ENCODE measurements around the gene SLC8A3. TPM values are rescaled to one million over a fixed set of nuclear protein-coding genes. Genes with fewer than 3 reads are reported as not detected.

The SLC8A3 gene
- polyA plus RNA-seq, 3 donors: 0.06 to 0.15 TPM; not detected in 1

DNA sequence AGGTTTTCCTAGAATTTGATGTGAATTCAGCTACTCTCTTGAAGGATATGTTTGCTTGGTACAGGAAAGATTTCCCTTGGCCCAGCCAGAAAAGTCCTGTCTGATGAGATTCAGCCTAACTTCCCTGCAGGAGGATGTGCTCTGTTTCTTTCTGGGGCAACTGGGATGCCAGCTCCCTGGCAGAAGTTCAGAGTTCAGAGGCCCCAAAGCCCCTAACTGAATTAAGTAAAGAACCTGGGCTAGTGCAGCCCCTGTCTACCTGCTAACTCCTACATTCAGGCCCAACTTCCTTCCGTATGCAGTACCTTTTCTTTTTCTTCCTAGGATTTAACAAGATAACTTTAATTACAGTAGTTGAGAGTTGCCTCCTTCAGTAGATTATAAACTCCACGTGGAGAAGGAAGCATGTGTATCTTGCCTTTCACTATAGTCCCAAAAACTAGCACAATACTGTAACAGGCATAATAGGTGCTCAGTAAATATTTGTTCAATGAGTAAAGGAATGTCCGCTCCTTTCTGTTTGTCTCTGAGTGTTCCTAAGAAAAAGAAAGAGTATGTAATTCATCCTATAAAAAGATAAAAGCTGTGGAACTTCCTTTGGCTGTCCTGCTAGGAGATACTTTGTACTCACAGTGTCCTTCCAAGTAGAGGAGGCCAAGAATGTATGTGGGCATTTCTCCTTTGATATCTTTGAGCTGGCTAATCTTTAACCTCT, 141.0 kb downstream of the SLC8A3 start:
- 33 to 77% (median 62%) methylated on average over 3 of the region's 3 CpGs for whole genome bisulfite sequencing, 3 donors
- no peak overlapping the region for H3K27ac ChIP-seq (ENCODE audit: low read depth, low read length)

DNA sequence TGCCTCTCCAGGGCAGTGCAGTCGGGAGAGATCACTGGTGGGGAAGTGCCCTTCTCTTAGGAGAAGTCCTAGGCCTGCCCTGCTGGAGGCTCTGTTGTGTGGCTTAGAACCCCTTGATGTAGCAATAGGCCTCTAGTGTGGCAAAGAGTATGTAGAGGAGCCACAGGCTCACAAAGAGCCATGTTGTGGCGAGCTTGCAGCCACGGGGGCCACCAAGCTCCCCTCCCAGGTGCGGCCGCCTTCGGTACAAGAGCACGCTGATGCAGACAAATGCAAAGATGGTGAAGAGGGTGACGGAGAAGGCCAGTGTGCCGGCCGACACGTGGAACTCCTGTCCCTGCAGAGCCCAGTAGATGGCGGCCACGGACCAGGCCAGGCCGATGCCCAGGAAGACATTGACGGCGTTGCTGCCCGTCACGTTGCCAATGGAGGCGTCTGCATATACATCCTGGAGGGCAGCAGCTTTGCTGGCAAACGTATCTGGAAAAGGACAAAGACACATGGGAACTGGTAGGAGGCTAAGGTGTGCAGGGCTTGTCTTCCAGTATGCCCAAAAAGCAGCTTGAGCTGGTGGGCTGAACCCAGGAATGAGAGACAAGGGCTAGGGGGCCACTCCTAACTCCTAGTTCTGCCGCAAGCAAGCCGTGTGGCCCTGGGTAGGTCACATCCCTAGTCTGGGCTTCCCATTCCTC, 142.8 kb downstream of the SLC8A3 start:
- no peak overlapping the region for H3K27ac ChIP-seq (ENCODE audit: low read depth, low read length)
- WGBS, 3 donors: 15 to 49% (median 46%) methylated on average over 22 of the region's 22 CpGs

DNA sequence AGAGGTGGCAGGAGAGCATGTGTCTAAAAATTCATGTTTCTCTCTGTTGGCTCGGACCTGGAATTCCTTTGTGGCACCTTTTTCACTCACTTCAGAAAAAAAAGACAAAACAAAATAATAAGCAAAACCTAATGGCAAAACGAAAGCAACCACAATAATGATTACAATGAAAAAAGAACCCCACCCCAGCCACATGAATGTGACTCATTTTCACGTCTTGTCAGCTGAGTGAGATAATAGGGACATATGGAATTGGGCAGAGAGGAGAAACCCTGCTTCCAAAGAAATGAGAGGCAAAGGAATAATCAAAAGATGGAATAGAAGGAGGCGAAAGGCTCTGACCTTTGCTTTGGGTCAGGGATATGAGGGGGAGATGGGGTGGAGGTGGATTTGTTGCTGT, 143.4 kb downstream of the SLC8A3 start:
- WGBS, 3 donors: 70 to 82% (median 81%) methylated on average over 4 of the region's 4 CpGs
- no peak overlapping the region for H3K27ac ChIP-seq (ENCODE audit: low read depth, low read length)

DNA sequence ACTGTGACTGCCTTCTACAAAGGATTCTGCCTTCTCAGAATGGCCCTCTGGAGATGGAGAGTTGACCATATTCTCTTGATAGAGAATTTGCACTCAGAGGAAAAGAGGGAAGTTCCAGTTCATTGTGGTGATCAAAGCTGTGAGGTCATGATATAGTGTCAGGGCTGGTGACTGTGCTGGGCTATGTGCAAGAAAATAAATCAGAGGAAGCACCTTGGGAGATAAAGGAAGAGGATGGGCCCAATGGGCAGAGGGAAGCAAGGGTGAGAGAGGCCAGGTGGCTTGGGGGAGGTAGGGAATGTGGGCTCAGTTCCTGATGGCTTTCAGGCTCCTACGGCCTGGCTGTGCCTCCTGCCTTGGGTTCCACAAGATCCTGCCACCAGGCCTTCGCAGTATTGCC, 145.8 kb downstream of the SLC8A3 start:
- H3K27ac ChIP-seq (ENCODE audit: low read depth, low read length): no peak overlapping the region
- WGBS, 3 donors: 64 to 86% (median 70%) methylated on average over 2 of the region's 2 CpGs

DNA sequence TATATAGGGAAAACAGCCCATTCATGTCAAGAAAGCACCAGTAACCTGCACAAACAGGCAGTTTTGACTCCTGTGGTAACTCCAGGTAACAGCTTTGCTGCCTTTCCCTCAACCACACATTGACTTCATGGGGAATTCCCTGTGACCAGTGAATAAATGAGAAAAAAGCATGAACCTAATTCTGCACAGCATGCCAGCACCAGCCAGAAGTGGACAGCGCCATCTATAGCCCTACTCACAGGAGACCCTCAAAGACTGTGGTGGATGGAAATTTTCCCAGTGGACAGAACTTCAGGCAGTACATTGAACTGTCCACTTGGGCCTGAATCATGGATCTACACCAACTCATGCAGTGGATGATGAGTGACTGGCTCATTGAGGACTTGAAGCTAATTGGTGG, 152.1 kb downstream of the SLC8A3 start:
- 58 to 79% (median 70%) methylated on average over 1 of the region's 1 CpG for WGBS, 3 donors
- no peak overlapping the region for H3K27ac ChIP-seq (ENCODE audit: low read depth, low read length)

DNA sequence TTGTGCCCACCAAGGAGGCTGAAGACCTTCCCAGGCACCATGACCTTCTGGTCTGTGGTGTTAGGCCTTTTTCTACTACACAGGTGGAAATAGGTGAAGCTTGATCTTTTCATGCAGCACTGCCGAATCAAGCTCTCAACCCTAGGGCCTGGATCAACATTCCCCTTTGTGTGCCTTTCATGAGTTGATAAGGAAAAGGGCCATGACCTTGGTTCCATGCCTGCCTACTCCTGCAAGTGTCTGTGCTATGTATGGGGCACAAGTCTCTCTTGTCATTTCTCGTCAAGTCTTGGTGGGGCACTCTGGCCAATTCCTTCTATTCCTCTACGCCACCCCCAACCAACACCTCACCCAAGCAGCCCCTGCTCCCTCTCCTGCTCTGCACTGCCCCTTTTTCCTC, 154.5 kb downstream of the SLC8A3 start:
- no peak overlapping the region for H3K27ac ChIP-seq (ENCODE audit: low read depth, low read length)
- WGBS, 3 donors: 57 to 86% (median 86%) methylated on average over 3 of the region's 3 CpGs

- H3K27ac ChIP-seq (ENCODE audit: low read depth, low read length): no peak overlapping the region
- WGBS, 3 donors: 82 to 95% (median 85%) methylated on average over 2 of the region's 2 CpGs
Observed at GRCh38 chr14:70033561-70033960, 155.2 kb downstream of the SLC8A3 start.

GRCh38 chr14:70033116-70033515, 155.6 kb downstream of the SLC8A3 start:
- 82 to 91% (median 88%) methylated on average over 8 of the region's 8 CpGs for WGBS, 3 donors
- H3K27ac ChIP-seq (ENCODE audit: low read depth, low read length): no peak overlapping the region

DNA sequence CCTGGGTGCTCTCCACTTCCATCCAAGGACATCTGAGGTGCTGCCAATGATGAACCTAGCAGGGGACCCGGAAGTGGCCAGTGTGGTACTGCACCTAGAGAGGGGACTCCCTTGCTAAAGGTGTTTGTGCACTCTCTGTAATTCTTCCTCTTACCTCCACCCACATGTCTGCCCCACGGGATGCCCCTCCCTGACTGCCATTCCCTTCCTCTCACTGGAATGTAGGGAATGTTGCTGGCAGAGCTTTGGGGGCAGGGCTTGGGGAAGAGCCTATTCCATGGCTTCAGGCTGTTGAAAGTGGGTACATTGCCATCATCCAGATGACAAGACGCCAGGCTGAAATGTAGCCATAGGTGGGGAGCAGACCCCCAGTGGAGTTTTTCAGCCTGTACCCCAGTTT, 156.3 kb downstream of the SLC8A3 start:
- H3K27ac ChIP-seq (ENCODE audit: low read depth, low read length): no peak overlapping the region
- WGBS, 3 donors: 59 to 66% (median 66%) methylated on average over 3 of the region's 3 CpGs

GRCh38 chr14:70032016-70032415, 156.7 kb downstream of the SLC8A3 start:
- no peak overlapping the region for H3K27ac ChIP-seq (ENCODE audit: low read depth, low read length)
- WGBS, 3 donors: 78 to 89% (median 79%) methylated on average over 9 of the region's 9 CpGs

- H3K27ac ChIP-seq (ENCODE audit: low read depth, low read length): no peak overlapping the region
- 59 to 77% (median 77%) methylated on average over 6 of the region's 6 CpGs for WGBS, 3 donors
Observed at GRCh38 chr14:70029296-70030132, 159.2 kb downstream of the SLC8A3 start.

DNA sequence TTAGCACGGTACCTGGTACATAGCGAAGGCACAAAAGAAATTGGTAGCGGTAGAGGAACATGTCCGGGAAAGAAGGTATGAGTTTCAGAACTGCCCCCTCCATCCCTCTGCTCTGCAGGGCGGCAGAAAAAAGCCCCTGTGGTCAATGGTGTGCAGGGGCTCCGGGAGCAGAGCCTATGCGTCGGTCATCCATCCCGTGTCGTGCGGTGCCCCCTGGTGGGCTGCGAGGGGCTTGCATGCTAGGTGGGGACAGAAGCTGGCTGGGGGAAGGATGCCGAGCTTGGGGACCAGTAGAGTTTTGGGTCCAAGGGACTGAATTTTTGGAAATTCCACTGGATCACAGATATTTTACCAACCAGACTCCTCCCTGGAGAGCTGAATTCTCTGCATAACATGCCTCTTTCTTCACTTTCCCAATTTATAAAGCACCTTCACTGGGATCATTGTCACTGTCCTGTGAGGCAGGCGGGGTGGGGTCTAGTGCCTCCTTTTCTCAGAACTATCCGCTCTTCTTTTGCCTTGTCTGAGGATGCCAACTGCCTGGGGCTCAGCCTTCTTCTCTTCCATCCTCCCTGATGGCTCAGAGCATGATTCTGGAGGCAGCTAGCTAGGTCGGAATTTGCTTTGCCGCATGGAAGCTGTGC, 160.8 kb downstream of the SLC8A3 start:
- WGBS, 3 donors: 35 to 36% (median 36%) methylated on average over 17 of the region's 17 CpGs
- H3K27ac ChIP-seq (ENCODE audit: low read depth, low read length): no peak overlapping the region

GRCh38 chr14:70023871-70024270, 164.9 kb downstream of the SLC8A3 start:
- 0 to 29% (median 19%) methylated on average over 1 of the region's 1 CpG for WGBS, 3 donors
- H3K27ac ChIP-seq (ENCODE audit: low read depth, low read length): no peak overlapping the region

DNA sequence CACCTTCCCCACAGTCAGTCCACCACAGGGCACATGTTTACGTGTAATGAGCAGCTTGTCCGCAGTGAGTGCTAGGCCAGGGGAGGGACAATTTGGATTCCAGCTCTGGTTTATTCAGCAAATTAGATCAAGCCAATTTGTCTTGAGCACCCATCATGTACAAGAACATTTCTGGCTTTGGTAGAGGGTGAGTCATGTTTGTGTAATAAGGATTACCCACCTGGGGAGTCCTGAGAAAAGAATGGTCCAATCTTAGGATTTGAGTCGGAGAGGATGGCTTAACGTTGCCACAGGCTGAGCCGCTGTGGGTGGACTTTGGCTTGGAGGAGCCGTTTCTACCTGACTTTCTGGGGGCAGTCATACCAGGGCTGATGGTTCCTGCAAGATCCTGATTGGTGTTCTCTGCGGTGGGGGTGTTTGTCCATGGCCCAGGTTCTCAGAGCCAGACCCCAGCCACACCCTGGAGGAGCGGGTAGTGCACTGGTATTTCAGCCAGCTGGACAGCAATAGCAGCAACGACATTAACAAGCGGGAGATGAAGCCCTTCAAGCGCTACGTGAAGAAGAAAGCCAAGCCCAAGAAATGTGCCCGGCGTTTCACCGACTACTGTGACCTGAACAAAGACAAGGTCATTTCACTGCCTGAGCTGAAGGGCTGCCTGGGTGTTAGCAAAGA, 165.8 kb downstream of the SLC8A3 start:
- no peak overlapping the region for H3K27ac ChIP-seq (ENCODE audit: low read depth, low read length)
- WGBS, 3 donors: 91 to 95% (median 95%) methylated on average over 15 of the region's 15 CpGs

DNA sequence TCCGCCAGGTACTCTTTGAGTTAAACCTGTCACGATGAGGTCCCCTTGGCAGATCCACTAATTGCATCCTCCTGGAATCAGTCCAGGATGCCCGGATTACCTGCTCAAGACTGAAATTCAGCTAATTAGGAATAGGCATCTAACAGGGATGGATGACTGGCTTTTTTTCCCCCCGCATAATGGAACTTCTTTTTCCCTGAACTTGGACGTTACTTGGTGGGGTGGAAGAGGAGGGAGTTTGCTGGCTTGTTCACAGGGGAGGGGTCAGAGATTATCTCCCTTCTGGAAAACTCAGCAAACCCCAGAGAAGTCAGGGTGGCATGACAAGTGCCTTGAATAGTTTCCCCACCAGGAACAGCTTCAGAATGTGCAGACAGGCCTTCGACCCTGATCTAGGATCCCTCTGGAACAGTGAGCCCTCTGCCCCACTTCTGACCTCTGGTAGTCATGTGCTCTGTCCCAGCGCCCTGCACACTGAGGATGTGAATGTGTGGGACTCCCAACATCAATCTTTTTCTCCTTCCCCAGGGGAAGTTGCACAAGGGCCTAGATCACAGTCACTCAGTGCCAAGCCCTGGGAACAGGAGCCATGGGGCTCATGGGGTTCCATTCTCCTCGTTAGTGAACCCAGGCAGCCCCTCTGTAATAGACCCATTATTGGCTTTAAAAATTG, 167.1 kb downstream of the SLC8A3 start:
- WGBS, 3 donors: 65 to 76% (median 70%) methylated on average over 8 of the region's 8 CpGs
- no peak overlapping the region for H3K27ac ChIP-seq (ENCODE audit: low read depth, low read length)

DNA sequence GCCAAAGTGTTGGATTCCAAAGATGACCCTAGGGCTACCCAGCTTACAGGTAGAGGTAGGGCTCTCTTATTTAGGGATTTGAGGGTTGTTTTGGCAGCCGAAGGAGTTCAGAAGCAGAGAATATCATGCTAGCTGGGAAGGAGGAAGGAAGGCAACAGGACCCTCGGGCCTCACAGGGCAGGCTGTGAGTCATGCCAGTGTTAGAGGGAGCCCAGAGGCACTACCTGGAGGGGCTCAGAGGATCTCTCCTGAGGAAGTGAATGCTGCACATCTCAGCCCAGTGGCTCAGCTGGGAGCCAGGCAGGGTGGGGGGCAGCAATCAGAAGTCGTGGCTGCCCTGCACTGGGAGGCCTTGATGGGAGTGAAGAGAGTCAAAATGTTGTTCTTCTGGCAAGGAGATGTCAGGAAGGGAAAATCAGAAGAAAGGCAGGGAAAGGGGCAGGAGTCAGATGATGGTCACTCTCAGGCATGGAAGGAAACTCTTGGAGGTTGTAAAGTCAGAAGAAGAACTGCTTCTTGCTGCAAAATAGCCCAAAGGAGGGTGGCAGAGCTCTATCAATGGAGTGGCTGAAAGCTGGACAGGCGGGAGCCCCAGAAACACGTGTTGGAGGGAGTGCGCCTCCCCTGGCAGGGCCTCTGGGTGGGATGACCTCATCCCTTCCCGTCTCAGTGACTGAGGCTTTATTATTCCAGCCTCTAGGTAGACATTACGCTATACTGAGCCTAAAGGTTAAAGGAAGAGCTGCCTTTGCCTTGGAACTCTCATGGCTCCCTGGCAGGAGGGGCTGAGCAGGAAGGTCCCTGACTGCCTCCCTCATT, 168.2 kb downstream of the SLC8A3 start:
- WGBS, 3 donors: 56 to 80% (median 61%) methylated on average over 8 of the region's 8 CpGs
- no peak overlapping the region for H3K27ac ChIP-seq (ENCODE audit: low read depth, low read length)

- no peak overlapping the region for H3K27ac ChIP-seq (ENCODE audit: low read depth, low read length)
Observed at GRCh38 chr14:70019695-70020094, 169.1 kb downstream of the SLC8A3 start.
